Bronchial epithelial cell (primary cell): ENCODE data around the gene FBXO27. TPM values are rescaled to one million over a fixed set of nuclear protein-coding genes. Genes with fewer than 3 reads are reported as not detected.

Source experiments
- DNase-seq: peaks from one replicate; pipeline ENCODE4 v3.0.0-alpha.2; 2010; ENCODE audit warnings: low read depth
- FAIRE-seq: peaks from 2 replicates; lab custom pipeline; 2011; peaks lifted over from hg19 to GRCh38; lab: Jason Lieb, UNC
- H3K27me3 ChIP-seq: 2 replicates; pipeline ENCODE4 v1.5.1; 2011; ENCODE audit warnings: low read length; ENCODE audit not compliant: control insufficient read depth, insufficient read depth
- H3K36me3 ChIP-seq: 2 replicates; pipeline ENCODE4 v1.5.1; 2011; ENCODE audit warnings: low read length; ENCODE audit not compliant: control insufficient read depth, insufficient read depth
- H3K4me3 ChIP-seq: 2 replicates; pipeline ENCODE4 v1.5.1; 2011; ENCODE audit warnings: mild to moderate bottlenecking, low read depth, low read length, control low read depth
- total RNA-seq: library from RNA; depleted of rRNA; stranded (reverse); fragments of >200 nt; gene quantifications from 2 replicates; pipeline ENCODE4 v1.2.1, GENCODE V29; 2014
- TF ChIP-seq, protein P1 (sequence below): IDR thresholded peaks from 2 replicates; pipeline ENCODE4 v1.5.1; 2011; ENCODE audit warnings: mild to moderate bottlenecking, moderate library complexity, low read length, control low read depth, inconsistent platforms; ENCODE audit not compliant: insufficient read depth, severe bottlenecking

FBXO27 gene
- total RNA-seq, 1 donor from 2014 or later: 5.3 TPM

DNA sequence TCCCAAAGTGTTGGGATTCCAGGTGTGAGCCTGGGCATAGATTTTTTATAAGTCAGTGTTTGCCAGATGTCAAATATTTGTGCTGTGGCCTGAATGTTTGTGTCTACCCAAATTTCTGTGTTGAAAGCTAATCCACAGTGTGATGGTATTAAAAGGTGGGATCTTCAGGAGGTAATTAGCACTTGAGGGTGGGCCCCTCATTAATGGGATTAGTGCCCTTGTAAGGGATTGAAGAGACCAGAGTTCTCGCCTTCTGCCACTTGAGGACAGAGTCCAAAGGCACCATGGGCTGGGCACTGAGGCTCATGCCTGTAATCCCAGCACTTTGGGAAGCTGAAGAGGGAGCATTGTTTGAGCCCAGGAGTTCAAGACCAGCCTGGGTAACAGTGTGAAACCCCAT is 47.1 kb downstream of the FBXO27 start:
- TF ChIP-seq, protein P1, sequence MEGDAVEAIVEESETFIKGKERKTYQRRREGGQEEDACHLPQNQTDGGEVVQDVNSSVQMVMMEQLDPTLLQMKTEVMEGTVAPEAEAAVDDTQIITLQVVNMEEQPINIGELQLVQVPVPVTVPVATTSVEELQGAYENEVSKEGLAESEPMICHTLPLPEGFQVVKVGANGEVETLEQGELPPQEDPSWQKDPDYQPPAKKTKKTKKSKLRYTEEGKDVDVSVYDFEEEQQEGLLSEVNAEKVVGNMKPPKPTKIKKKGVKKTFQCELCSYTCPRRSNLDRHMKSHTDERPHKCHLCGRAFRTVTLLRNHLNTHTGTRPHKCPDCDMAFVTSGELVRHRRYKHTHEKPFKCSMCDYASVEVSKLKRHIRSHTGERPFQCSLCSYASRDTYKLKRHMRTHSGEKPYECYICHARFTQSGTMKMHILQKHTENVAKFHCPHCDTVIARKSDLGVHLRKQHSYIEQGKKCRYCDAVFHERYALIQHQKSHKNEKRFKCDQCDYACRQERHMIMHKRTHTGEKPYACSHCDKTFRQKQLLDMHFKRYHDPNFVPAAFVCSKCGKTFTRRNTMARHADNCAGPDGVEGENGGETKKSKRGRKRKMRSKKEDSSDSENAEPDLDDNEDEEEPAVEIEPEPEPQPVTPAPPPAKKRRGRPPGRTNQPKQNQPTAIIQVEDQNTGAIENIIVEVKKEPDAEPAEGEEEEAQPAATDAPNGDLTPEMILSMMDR: no peak
- H3K4me3 ChIP-seq: no peak overlapping the region
- DNase-seq (no peak), FAIRE-seq (no peak)
- H3K36me3 ChIP-seq: no peaks in the 10 kb centered on the region
- peaks cover 2% of the 10 kb centered on the region for H3K27me3 ChIP-seq

DNA sequence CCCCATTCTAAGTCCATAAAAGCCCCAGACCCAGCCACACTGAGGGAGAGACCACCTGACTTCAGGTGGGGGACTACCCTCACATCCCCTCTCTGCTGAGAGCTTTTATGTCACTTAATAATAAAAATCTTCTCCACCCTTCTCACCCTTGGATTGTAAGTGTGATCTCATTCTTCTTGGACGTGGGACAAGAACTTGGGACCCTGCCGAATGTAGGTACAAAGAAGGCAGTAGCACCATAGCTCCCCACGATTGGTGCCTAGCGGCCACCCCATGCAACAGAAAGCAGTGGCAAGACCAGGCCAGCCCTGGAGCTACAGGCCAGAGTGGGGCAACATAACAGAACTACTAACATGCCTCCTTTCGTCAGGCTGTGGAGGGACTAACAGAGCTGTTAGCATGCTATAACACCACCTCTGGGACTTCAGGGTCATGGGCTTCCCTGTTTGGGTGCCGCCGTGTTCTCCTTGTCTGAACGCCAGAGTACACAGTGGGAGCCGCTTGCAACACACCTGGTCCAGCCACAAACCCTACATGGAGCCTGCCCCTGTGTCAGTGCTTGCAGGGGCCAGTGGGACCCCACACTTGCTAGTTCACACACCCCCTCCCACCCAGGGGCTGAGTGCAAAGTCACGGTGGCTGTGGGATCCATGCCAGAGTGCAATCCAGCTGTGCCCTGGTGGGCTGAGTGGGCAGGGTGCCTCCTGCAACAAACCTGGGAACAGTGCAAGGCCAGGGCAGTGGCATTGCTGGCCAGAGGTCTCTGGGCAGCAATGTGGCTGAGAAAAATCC is 51.6 kb downstream of the FBXO27 start:
- TF ChIP-seq, protein P1: no peak
- FAIRE-seq: peak; percentile 72
- H3K4me3 ChIP-seq: no peak overlapping the region
- DNase-seq: no peak
- H3K36me3 ChIP-seq: no peaks in the 10 kb centered on the region
- no peaks in the 10 kb centered on the region for H3K27me3 ChIP-seq

DNA sequence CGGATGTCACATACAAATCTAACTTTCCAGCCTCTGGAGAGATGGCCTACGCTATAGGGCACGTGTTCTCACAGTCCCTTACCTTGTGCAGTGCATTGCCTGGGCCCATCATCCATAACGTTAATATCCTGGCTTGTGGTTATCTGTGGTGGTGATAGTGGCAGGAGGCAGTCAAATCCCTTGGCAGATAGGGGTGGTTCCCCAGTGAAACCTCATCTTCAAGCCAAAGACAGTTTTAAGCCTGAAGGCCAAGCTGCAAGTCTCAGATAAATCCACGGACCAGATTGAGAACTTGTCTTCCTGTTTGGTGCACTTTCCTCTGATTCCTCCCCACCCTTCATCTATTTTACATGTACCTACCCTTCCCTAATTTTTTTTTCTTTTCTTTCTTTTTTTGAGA is 52.5 kb downstream of the FBXO27 start:
- H3K27me3 ChIP-seq: no peaks in the 10 kb centered on the region
- TF ChIP-seq, protein P1: no peak
- no peak for DNase-seq
- H3K4me3 ChIP-seq: no peak overlapping the region
- H3K36me3 ChIP-seq: no peaks in the 10 kb centered on the region
- FAIRE-seq: no peak

DNA sequence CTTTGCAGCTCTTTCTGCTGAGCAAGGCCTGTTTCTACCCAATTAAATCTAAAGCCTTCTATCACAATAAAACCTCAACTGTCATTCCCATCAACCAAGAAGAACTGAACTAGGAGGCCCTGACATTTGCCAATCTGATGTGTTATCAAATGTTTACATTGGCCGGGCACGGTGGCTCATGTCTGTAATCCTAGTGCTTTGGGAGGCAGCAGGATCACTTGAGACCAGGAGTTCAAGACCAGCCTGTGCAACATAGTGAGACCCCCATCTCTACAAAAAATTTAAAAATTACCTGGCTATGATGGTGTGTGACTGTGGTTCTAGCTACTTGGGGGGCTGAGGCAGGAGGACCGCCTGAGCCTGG is 54.0 kb downstream of the FBXO27 start:
- H3K27me3 ChIP-seq: no peaks in the 10 kb centered on the region
- FAIRE-seq (no peak), DNase-seq (no peak)
- H3K4me3 ChIP-seq: no peak overlapping the region
- no peaks in the 10 kb centered on the region for H3K36me3 ChIP-seq
- TF ChIP-seq, protein P1: no peak

DNA sequence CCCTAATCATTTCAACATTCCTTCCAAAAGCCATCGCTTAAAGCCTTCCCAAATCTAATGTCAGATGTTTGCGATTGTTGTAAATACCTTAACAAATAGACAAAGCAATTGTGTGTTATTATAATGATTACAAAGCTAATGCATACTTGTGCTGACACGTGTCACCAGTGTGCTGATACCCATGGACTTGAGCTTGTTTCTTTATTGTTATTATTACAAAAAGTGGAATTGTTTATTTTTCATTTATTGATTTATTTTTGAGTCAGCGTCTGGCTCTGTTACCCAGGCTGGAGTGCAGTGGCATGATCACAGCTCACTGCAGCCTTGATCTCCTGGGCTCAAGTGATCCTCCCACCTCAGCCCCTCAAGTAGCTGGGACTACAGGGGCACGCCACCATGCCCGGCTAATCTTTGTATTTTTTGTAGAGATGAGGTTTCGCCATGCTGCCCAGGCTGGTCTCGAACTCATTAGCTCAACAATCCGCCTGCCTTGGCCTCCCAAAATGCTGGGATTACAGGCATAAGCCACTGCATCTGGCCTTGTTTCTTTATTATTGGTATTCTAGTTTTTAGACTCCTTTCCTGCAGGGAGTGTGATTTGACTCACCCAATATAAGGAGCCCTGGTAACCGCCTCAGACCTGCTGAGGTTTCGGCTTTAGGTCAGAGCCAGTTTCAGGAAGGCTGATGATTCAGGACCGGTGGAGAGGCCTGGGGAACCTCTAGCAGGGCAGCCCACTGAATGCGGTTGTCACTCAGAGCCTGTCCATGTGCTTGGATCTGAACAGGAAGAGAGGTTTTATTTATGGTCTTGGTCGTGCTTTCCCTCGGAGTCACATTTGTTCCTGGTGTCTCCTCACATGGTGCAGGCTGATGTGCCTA is 54.7 kb downstream of the FBXO27 start:
- Histone ChIP-seq H3K4me3 (no peak overlapping the region), H3K36me3 (no peaks in the 10 kb centered on the region), H3K27me3 (no peaks in the 10 kb centered on the region)
- FAIRE-seq (no peak), DNase-seq (peak; percentile 55)
- TF ChIP-seq, protein P1: no peak
